GM12873 (cell line): Measurements from ENCODE around the gene BAZ2B.

Experiments
- CTCF ChIP-seq: IDR thresholded peaks from 2 replicates; pipeline ENCODE4 v1.5.1; 2012; ENCODE audit warnings: low read depth, mild to moderate bottlenecking, moderate library complexity, low read length, control low read depth; ENCODE audit not compliant: insufficient read depth; ENCODE audit errors: missing control alignments

The BAZ2B gene

GRCh38 chr2:159572459-159572858 lies 43.9 kb downstream of the BAZ2B start:
- TF ChIP-seq CTCF, result no peak

- no peak for TF ChIP-seq CTCF
Observed at GRCh38 chr2:159571540-159572260, 44.6 kb downstream of the BAZ2B start.

GRCh38 chr2:159564081-159564480 lies 52.3 kb downstream of the BAZ2B start:
- TF ChIP-seq CTCF, result no peak

GRCh38 chr2:159562248-159562647 lies 54.1 kb downstream of the BAZ2B start:
- TF ChIP-seq CTCF, result no peak

GRCh38 chr2:159561786-159562185 lies 54.6 kb downstream of the BAZ2B start:
- TF ChIP-seq CTCF, result no peak

- no peak for TF ChIP-seq CTCF
Observed at GRCh38 chr2:159561242-159561641, 55.1 kb downstream of the BAZ2B start.

- no peak for TF ChIP-seq CTCF
Observed at GRCh38 chr2:159559034-159559433, 57.3 kb downstream of the BAZ2B start.
